Measurements from ENCODE around the gene TTC39C. TPM values are rescaled to one million over a fixed set of nuclear protein-coding genes. Genes with fewer than 3 reads are reported as not detected.
"Not testable (repeated sequence)": the region's sequence is repeated elsewhere in the genome, so short reads cannot be mapped to it uniquely, and the experiment has no call there.

TTC39C gene
- total RNA-seq, 1 donor, result 54.4 TPM

DNA sequence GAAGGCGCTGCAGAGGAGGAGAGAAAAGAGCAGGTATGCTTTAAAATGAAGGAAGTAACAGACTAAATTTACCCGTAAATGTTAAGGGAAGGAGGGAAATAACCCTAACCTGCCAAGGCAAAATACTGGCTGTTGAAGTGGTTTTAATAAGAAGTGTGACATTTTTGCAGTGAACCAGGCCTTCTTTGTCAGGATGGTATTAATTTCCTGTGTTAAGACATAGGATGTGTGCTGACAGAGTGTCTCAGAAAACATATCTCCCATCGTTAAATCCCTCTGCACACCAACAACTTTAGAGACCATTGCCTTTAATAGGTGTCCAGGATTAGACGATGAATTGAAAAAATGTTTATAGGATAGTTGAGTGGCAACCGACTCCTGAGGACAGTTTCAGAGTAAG, 9.9 kb downstream of the TTC39C start:
- H3K4me3 ChIP-seq (ENCODE audit: low read depth, low read length), result no peak overlapping the region
- no peak for DNase-seq (ENCODE audit: low read depth)
- no peak for TF ChIP-seq CTCF (IDR thresholded peaks at IDR 0.05; ENCODE audit: insufficient read depth, low read depth, low read length)

GRCh38 chr18:24026457-24026856, 11.9 kb downstream of the TTC39C start:
- TF ChIP-seq CTCF (IDR thresholded peaks at IDR 0.05; ENCODE audit: insufficient read depth, low read depth, low read length), result no peak
- H3K4me3 ChIP-seq (ENCODE audit: low read depth, low read length), result no peak overlapping the region
- no peak for DNase-seq (ENCODE audit: low read depth)

GRCh38 chr18:24027156-24027827, 12.7 kb downstream of the TTC39C start:
- H3K4me3 ChIP-seq (ENCODE audit: low read depth, low read length), result no peak overlapping the region
- TF ChIP-seq CTCF (IDR thresholded peaks at IDR 0.05; ENCODE audit: insufficient read depth, low read depth, low read length), result no peak
- peak; percentile 72 for DNase-seq (ENCODE audit: low read depth)

GRCh38 chr18:24028946-24029345, 14.4 kb downstream of the TTC39C start:
- not testable (repeated sequence) for DNase-seq (ENCODE audit: low read depth); H3K4me3 ChIP-seq (ENCODE audit: low read depth, low read length)

GRCh38 chr18:24031318-24031717, 16.8 kb downstream of the TTC39C start:
- DNase-seq (ENCODE audit: low read depth), result no peak
- TF ChIP-seq CTCF (IDR thresholded peaks at IDR 0.05; ENCODE audit: insufficient read depth, low read depth, low read length), result no peak
- no peak overlapping the region for H3K4me3 ChIP-seq (ENCODE audit: low read depth, low read length)

DNA sequence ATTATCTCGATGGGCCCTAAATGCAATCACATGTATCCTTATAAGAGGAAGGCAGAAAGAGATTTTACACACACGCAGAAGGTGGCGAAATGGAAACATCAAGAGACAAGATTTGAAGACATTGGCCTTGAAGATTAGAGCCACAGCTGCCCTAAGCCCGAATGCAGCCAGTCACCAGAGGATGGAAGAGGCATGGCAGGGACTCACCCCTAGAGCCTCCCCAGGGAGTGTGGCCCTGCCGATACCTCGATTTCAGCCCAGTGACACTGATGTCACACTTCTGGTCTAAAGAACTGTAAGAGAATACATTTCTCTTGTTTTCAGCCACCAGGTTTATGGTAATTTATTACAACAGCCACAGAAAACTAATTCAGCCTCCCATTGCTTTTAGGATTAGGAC, 17.4 kb downstream of the TTC39C start:
- DNase-seq (ENCODE audit: low read depth), result no peak
- TF ChIP-seq CTCF (IDR thresholded peaks at IDR 0.05; ENCODE audit: insufficient read depth, low read depth, low read length), result no peak
- H3K4me3 ChIP-seq (ENCODE audit: low read depth, low read length), result no peak overlapping the region

DNA sequence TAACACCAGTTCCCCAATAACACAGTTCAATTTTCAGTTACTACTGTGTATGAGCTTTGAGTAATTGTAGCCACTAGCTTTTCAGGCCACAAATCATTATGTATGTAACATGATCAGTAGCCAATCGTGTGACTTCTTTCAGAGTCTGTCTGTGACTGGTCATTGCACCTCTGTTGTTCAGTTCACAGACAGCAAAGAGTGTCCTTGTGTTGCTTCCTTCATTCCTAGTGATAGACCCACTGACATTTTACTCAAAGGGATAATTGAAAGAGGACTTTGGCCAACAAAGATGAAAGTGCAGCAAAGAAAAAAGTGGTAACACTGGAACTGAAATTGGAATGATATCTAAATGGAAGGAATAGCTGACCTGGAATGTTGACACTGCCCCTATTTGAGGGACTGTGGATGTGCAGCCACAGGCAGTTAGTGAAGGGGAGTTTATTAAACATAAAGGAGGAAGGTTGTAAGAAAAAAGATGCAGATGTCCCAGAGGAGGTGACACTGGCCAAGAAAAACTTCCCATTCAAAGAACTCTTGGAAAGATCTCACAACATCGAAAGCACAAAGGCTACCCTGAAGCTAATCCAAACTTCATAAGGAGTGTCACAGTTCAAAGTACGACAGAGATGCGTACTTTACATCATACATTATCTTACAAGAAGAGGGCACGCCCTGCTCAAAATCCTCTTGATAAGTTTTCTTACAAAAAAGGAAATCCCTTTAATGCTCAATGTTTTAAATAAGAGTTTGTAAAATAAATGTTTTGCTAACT, 19.3 kb downstream of the TTC39C start:
- DNase-seq (ENCODE audit: low read depth), result no peak
- TF ChIP-seq CTCF (IDR thresholded peaks at IDR 0.05; ENCODE audit: insufficient read depth, low read depth, low read length), result no peak
- H3K4me3 ChIP-seq (ENCODE audit: low read depth, low read length), result no peak overlapping the region
